GM18861 (cell line): ENCODE measurements around the gene RASSF1.

Source experiments
- ATAC-seq: cut with Tn5 transposase; IDR thresholded peaks from one replicate; pipeline ENCODE4 v1.9.1; 2021; ENCODE audit not compliant: unreplicated experiment

RASSF1 gene

GRCh38 chr3:50302095-50303012 is 38.3 kb downstream of the RASSF1 start:
- ATAC-seq = no peak

GRCh38 chr3:50300681-50301254 is 39.9 kb downstream of the RASSF1 start:
- no peak for ATAC-seq

GRCh38 chr3:50299929-50300680 is 40.5 kb downstream of the RASSF1 start:
- no peak for ATAC-seq

- ATAC-seq = no peak
Measured at GRCh38 chr3:50299638-50299928, 41.1 kb downstream of the RASSF1 start.

GRCh38 chr3:50298836-50299637 is 41.6 kb downstream of the RASSF1 start, which contains the start of the genes HYAL3 and NAA80:
Gene HYAL3, minus strand, starts transcription at chr3:50299405. Its CDS starts 3,803 bp downstream, at chr3:50295602.
Gene NAA80, minus strand, starts transcription at chr3:50299405. Its CDS starts 1,942 bp downstream, at chr3:50297463.
- ATAC-seq = peak; percentile 71

DNA sequence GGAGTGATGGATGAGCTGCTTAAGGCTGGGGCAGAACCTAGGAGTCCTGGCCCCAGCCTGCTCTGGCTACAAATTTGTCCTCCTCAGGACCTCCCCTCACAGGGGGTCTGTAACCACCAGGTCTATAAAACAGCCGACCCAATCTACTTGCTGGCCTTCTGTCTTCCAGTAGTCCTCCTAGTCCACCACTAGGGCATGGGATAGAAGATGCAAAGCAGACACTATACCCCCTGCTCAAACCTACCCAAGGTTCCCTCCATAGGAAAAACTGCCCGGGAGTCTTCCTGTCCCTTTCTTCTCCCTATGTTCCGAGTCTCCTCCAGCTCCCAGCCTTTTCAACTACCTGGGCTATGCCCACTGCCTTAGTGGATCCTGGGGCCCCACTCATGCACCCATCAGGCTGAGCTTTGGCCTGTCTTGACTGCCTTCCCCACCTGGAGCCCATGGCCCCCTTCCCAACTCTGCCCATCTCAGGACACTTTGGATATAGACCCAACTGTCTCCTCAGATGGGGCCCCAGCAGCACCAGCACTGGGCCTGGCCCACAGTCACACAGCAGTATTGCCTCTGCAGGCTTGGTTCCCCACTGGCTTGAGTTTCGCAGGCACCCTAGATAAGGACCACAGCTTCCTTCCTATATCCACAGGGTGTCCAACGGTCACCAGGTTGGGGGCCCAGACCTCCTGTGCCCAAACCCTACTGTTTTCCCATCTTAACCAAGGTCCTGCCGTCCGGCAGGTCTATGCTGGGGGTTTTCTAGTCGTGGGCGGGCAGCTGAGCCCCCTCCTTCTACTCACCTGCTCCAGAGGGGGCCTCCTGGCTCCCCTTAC is 42.5 kb downstream of the RASSF1 start:
- no peak for ATAC-seq

GRCh38 chr3:50297384-50297775 is 43.3 kb downstream of the RASSF1 start:
- ATAC-seq = no peak

DNA sequence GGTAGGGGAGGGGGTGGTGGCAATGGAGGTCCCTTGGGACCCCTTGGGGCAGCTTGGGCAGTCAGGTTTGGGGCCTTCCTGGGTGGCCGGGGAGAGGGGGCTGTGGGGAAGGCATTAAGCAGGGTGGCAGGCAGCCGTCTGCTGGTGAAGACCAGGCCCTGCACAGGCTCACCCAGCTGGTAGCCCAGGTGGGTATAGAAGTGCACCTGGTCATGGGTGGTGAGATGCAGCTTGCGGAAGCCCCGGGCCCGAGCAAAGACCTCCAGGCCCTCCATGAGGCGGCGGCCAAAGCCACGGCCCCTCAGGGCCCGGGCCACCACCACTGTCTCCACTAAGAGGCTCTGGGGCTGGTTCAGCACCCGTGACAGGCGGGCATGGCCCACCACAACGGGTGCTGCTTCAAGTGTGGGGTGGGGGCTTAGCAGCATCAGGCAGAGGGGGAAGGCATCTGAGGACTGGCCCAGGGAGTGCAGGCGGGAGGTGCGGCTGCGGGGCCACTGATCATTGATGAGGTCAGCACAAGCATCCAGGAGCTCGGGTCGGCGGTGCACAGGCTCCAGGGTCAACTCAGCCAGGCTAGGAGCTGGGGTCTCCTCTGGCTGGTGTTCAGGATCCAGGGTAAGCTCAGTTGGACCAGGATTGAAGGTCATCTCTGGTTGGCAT is 43.8 kb downstream of the RASSF1 start:
- no peak for ATAC-seq

DNA sequence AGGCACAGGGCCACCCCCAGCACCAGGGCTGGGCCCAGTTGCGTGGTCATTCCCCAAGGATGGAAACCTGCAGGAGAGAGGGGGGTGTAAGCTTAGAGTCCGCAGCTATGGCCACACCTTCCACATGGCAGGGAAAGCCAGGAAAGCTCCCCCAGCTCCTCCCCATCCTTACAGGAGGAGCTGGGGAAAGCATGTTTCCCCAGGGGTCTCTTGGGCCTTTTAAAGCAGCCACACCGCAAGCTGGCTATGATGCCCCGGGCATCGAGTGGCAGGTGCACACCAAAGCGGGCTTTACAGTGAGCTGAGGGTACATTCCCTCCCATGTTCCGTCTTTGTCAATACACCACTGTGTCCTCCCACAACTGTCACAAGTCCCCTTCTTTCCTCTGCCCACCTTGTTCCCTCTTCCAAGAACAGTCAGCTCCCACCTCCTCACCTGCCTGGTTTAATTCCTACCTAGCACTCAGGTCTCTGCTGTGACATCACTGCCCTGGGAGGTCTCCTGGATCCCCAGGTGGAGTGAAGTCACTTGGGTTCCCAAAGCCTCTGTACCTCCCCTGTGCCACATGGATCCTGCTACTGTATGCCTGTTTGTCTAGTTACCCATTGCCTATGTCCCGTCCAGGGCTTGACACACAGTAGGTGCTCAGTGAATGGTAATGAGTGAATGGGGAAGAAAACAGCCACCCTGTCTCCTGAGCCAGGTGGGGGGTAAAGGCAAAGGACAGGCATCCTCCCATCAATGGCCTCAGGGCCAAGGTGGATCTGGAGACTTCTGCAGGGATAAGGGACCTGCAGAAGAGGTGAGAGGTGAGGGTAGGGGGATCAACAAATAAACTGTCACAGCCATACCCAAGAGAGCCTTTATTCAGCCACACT is 44.8 kb downstream of the RASSF1 start:
- no peak for ATAC-seq

GRCh38 chr3:50294492-50295403 is 45.9 kb downstream of the RASSF1 start:
- ATAC-seq = no peak

DNA sequence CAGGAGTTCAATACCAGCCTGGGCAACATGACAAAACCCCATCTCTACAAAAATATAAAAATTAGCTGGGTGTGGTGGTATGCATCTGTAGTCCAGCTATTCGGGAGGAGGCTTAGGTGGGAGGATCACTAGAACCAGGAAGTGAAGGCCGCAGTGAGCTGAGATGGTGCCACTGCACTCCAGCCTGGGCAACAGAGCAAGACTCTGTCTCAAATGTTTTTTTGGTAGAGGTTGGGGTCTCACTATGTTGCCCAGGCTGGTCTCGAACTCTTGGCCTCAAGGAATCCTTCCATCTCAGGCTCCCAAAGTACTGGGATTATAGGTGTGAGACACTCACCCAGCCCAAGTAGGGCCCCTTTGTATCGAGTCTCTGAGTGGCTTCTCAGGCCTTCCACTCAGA is 46.5 kb downstream of the RASSF1 start:
- no peak for ATAC-seq

DNA sequence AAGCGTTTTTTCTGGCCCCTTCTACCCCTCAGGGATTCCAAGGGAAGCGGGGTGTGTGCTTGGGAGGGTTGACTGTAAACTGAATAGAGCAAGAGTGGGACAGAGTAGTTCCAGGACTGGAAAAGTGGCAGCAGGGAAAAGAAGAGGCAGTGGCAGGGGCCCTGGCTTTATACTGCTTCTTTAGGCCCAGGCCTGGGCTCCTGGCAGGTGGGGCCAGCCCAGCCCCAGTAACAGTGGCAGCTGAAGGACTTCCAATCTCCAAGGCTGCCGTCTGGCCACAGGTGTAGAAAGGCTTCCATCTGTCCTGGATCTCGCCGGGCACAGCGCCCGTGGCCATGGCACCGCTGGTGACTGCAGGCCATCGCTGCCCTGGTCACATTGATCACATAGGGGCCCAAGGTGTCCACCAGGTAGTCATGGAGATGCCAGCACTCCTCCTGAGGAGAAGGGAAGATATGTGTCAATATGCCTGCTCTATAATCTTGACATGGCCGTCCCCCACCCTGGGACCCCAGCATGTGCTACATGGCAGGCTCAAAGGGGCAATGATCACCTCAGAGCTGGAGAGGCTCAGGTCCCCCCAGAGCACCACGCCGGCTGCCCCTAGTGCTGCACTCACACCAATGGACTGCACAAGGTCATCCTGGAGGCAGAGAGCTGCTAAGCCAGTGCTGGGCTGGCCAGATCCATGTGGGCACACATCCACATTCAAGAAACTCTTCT is 47.4 kb downstream of the RASSF1 start:
- no peak for ATAC-seq

DNA sequence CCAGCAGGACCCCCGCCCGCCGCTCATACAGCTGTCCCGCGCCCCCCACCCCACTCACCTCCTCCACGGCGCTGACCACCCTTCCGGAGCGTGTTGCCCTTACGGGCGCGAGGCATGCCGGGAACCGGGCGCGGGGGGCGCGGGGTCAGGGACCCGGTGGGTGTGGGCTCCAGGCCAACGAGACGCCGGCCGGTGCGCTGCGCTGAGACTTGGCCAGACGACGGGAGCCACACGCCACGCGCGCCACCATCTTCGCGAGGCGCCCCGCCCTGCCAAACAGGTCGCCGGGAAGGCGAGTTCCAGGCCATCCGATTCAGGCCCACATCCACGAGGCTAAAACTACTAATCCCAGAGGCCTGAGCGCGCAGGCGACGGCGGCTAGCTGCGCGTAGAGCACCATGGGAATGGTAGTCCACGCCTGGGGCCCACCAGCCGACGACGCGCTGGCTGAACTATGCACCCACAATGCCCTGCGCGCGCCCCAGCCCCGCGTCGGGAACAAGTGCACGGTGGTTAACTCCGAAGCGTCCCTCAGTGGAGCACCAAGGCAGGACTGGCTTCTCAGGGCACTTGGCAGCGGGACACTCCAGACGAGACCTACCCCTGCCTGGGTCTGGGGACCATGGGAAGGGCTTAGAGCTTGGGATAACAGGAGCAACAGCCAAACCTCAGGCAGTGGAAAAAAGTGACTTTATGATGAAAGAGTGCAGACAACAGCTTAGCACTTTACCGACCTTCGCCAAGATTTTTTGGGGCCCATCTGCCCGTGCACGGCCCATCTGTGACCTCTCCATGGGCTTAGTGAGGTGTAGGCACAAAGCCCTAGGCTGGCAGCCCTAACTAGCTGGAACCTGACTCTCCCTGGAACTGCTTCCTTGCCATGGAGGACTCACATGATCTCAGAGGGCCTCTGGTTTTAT is 48.2 kb downstream of the RASSF1 start, which contains the start of gene IFRD2:
IFRD2 (minus strand) TSS at position 271 of the 920 bp plus-strand sequence; CDS start at position 116, 155 bp downstream.
- peak; percentile 93 for ATAC-seq

- no peak for ATAC-seq
Measured at GRCh38 chr3:50290161-50290641, 50.4 kb downstream of the RASSF1 start.

DNA sequence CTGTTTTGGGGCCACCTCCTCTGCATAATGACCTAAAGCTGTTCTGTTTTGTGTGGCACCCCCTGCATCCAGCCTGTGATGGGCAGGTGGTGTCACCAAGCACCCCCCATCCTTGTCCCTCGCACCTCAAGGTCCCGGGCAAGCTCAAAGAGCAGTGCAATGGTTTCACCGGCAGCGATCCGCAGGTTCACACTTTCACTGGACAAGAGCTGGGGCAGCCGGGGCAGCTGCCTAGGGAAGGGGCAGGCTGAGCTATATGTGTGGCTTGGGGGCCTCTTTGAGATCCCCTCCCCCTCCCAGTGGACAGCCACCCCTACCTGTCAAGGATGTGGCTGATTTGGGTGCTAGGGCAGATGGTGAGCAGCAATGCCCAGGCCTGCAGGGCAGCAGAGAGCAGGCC is 51.5 kb downstream of the RASSF1 start:
- ATAC-seq = no peak
